ENCODE results near the gene ITM2B. TPM values are rescaled to one million over a fixed set of nuclear protein-coding genes. Genes with fewer than 3 reads are reported as not detected.

ITM2B gene
- total and polyA plus RNA-seq, 10 of the 15 experiments (the other 5 are each of a cell fraction or from before 2014, with no cell fraction given) = 2.5 to 18.1 (median 4.9) TPM

DNA sequence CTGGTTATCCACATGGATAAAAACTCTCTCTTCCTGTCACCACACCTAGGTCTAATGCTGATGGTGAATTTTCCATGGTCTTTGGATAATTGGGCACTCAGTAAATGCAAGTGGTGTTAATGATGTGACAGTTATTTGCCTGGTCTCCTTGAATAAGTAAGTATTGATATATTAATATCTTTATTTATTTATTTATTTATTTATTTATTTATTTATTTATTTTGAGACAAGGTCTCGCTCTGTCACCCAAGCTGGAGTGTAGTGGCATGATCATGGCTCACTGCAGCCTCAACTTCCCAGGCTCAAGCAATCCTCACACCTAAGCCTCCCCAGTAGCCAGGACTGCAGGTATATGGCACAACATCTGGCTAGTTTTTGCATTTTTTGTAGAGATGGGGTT is 46.3 kb upstream of the ITM2B start (continued):
- no peak for TF ChIP-seq PBX3 (IDR thresholded peaks at IDR 0.05; ENCODE audit: insufficient replicate concordance, low read depth, low read length)

GRCh38 chr13:48188131-48188530 is 44.9 kb upstream of the ITM2B start:
- 0% methylated on average over 1 of the region's 1 CpG for WGBS (ENCODE audit: insufficient coverage, insufficient replicate concordance, low lambda C conversion rate, missing lambda C conversion rate)
- Histone ChIP-seq H3K36me3 (ENCODE audit: control insufficient read depth in 2 of 2, insufficient read depth in 2 of 2, low read length in 1 of 2) (no peaks in the 10 kb centered on the region), H4K20me1 (ENCODE audit: control insufficient read depth, insufficient read depth) (no peaks in the 10 kb centered on the region), H3K27me3 (replicated peaks in 1 of 2; ENCODE audit: control insufficient read depth in 2 of 2, insufficient read depth in 2 of 2, low read length in 1 of 2) (no peaks in the 10 kb centered on the region; a peak in 1 of 4 replicates), H3K79me2 (ENCODE audit: control insufficient read depth, insufficient read depth, low read length) (no peaks in the 10 kb centered on the region), H3K27ac (ENCODE audit: control insufficient read depth, insufficient read depth) (no peak overlapping the region), H3K4me3 (no peak overlapping the region), H2AFZ (ENCODE audit: control insufficient read depth, low read depth, low read length) (no peak overlapping the region), H3K9me3 (replicated peaks; ENCODE audit: control insufficient read depth, insufficient read depth, low read length) (no peaks in the 10 kb centered on the region), H3K4me2 (ENCODE audit: control insufficient read depth, insufficient read depth) (no peak overlapping the region), H3K9ac (ENCODE audit: control insufficient read depth, insufficient read depth, low read length) (no peak overlapping the region), H3K4me1 (ENCODE audit: control insufficient read depth, insufficient read depth, low read length) (no peaks in the 10 kb centered on the region; the same call in 1 of the 2 replicates)
- DNase-seq (ENCODE audit: low read depth, low spot score) = no peak
- ChIA-PET RAD21 (ENCODE audit: unreplicated experiment) (no interaction called here), SMC1A (ENCODE audit: uncharacterized antibody, unreplicated experiment) (no interaction called here), CTCF (no interaction called here), POLR2A (no interaction called here)
- FAIRE-seq = no peak
- no peak for ATAC-seq
- TF ChIP-seq, protein P1, sequence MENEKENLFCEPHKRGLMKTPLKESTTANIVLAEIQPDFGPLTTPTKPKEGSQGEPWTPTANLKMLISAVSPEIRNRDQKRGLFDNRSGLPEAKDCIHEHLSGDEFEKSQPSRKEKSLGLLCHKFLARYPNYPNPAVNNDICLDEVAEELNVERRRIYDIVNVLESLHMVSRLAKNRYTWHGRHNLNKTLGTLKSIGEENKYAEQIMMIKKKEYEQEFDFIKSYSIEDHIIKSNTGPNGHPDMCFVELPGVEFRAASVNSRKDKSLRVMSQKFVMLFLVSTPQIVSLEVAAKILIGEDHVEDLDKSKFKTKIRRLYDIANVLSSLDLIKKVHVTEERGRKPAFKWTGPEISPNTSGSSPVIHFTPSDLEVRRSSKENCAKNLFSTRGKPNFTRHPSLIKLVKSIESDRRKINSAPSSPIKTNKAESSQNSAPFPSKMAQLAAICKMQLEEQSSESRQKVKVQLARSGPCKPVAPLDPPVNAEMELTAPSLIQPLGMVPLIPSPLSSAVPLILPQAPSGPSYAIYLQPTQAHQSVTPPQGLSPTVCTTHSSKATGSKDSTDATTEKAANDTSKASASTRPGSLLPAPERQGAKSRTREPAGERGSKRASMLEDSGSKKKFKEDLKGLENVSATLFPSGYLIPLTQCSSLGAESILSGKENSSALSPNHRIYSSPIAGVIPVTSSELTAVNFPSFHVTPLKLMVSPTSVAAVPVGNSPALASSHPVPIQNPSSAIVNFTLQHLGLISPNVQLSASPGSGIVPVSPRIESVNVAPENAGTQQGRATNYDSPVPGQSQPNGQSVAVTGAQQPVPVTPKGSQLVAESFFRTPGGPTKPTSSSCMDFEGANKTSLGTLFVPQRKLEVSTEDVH (IDR thresholded peaks at IDR 0.05; ENCODE audit: low read depth, partially characterized antibody) = no peak
- TF ChIP-seq, protein P2, sequence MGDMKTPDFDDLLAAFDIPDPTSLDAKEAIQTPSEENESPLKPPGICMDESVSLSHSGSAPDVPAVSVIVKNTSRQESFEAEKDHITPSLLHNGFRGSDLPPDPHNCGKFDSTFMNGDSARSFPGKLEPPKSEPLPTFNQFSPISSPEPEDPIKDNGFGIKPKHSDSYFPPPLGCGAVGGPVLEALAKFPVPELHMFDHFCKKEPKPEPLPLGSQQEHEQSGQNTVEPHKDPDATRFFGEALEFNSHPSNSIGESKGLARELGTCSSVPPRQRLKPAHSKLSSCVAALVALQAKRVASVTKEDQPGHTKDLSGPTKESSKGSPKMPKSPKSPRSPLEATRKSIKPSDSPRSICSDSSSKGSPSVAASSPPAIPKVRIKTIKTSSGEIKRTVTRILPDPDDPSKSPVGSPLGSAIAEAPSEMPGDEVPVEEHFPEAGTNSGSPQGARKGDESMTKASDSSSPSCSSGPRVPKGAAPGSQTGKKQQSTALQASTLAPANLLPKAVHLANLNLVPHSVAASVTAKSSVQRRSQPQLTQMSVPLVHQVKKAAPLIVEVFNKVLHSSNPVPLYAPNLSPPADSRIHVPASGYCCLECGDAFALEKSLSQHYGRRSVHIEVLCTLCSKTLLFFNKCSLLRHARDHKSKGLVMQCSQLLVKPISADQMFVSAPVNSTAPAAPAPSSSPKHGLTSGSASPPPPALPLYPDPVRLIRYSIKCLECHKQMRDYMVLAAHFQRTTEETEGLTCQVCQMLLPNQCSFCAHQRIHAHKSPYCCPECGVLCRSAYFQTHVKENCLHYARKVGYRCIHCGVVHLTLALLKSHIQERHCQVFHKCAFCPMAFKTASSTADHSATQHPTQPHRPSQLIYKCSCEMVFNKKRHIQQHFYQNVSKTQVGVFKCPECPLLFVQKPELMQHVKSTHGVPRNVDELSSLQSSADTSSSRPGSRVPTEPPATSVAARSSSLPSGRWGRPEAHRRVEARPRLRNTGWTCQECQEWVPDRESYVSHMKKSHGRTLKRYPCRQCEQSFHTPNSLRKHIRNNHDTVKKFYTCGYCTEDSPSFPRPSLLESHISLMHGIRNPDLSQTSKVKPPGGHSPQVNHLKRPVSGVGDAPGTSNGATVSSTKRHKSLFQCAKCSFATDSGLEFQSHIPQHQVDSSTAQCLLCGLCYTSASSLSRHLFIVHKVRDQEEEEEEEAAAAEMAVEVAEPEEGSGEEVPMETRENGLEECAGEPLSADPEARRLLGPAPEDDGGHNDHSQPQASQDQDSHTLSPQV (IDR thresholded peaks at IDR 0.05) = no peak
- TF ChIP-seq, protein P3, sequence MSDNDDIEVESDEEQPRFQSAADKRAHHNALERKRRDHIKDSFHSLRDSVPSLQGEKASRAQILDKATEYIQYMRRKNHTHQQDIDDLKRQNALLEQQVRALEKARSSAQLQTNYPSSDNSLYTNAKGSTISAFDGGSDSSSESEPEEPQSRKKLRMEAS (IDR thresholded peaks at IDR 0.05; ENCODE audit: low read depth, low read length) = no peak
- no peak for TF ChIP-seq ZBTB11 (CRISPR knock-in tag; IDR thresholded peaks at IDR 0.05)
- in situ Hi-C loops (cut with MboI) (no loop called here), intact Hi-C loops (cut with micrococcal nuclease; ENCODE audit: unreplicated experiment) (no loop called here)
- BruUV-seq (replicated peaks) = no TSS peak

Measured in GM12878 (cell line).